GM21526 (cell line): ENCODE measurements around the gene THAP7.
"Not testable (repeated sequence)": the region's sequence is repeated elsewhere in the genome, so short reads cannot be mapped to it uniquely, and the experiment has no call there.

Experiments
- ATAC-seq: cut with Tn5 transposase; IDR thresholded peaks from one replicate; pipeline ENCODE4 v1.9.1; 2021; ENCODE audit warnings: moderate library complexity; ENCODE audit not compliant: unreplicated experiment, low FRiP score

THAP7 gene

GRCh38 chr22:20980938-20981722 lies 20.8 kb downstream of the THAP7 start:
- ATAC-seq: no peak

DNA sequence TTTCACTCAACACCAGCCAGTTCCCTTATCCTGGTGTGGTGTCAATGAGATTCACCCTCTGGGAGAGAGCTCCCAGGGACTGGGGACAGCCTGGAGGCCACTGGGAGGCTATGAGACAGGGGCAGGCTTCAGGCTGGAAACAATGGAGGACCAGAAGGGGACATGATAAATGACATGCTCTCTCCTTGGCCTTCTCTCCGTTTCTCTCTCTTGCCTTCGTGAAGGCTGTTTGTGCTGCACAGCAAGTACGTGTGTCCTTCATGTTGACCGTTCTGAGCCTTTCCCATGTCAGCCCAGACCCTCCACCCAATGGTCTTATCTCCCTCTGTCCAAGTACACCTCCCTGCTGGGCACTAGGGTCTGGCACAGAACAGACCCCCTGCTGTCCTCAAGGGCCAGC lies 21.4 kb downstream of the THAP7 start:
- no peak for ATAC-seq

DNA sequence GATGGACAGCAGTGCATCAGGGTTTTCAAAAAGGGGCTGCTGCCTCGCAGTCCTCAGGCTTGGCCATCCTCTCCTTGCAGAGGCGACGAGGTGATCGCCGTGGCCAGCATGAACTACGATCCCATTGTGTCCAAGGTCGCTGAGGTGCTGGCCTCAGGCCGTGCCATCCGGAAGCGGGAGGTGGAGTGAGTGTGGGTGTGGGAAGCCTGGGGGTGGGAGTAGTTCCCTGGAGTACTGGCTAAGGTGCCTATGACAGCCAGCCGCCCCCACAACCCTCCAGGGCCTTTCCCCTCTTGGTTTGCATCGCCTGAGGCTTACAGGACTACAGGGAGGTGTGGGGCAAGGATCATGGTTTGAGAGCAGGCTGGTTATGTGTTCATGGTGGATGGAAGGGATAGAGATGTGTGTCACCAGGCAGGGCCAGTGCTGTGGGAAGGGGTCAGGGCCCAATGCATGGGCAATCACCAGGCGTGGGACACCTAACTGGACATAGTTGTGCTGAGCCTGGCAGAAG lies 21.9 kb downstream of the THAP7 start:
- ATAC-seq: no peak

GRCh38 chr22:20979243-20979809 lies 22.6 kb downstream of the THAP7 start:
- ATAC-seq: no peak

DNA sequence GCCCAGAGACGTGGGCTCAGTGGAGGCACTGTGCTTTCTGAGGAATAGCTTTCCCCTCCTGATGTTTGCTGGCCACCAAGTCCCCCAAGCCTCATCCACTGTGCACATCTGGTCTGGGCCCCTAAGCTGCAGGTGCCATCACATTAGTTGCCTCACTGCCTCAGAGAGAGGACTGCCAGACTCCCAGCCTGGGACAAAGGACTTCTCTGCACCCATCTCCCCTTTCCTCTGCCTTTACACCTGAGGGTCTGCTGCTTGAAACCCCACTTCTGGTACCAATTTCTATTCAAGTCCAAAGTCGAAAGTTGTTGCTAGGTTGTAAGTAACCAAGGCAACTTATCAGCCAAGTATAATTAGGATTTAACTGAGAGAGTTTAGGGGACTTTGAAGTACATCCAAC lies 23.5 kb downstream of the THAP7 start:
- ATAC-seq: no peak

DNA sequence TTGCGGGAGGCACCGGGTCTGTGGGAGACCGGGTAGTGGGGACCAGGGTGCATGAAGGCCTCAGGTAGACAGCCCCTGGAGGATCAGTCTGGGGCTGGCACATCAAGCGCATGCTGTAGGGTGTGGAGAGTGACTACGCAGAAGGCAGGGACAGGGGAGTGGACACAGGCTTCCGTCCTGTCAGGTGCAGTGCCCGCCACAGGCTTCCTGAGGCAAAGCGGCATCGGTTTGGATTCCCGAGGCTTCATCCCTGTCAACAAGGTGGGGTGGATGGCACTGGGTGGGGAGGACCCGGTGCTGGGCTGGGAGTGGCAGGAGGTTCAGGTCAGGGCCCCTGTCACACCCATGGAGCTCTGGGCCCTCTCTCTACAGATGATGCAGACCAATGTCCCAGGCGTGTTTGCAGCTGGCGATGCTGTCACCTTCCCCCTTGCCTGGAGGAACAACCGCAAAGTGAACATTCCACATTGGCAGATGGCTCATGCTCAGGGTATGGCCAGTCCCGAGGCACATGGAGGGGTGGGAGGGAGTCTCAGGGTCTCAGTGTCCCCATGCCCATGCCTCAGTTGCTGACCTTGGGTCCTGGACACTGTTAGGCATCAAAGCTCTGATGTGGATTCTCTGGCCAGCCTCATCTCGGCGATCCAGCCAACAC lies 24.3 kb downstream of the THAP7 start:
- ATAC-seq: no peak

DNA sequence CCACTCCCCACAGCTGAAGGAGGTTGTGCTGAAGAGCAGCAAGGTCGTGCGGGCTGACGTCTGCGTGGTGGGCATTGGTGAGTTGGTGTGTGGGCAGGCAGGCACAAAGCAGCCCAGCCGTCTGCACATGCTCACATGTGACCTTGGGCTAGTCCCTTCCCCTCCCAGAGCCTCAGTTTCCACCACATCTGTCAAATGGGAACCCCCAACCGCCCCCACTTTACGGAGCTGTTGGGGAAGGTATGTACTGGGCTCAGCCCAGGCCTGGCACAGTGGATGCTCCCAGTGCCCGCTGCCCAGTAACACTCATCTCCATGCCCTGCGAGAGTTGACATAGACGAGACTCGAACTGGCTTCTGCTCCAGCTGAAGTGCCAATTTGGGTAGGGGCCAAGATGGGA lies 24.9 kb downstream of the THAP7 start:
- ATAC-seq: no peak

DNA sequence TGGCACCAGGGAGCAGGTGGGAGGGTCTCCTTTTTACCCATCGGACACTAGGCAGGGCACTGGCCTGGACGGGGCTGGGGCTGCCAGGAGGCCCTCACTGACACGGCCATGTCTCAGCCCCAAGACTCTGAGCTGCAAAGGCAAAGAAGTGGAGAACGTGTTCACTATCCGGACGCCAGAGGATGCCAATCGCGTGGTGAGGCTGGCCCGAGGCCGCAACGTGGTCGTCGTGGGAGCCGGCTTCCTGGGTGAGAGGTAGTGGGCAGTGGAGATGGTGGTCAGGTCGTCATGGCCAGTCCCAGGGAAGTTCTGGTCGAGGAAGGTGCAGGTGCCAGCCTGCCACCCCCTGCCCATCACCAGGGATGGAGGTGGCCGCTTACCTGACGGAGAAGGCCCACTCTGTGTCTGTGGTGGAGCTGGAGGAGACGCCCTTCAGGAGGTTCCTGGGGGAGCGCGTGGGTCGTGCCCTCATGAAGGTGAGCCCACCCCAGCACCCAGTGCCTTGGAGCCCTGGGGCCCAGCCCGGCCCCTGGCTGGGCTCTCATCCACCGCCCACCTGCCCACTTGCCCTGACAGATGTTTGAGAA lies 25.5 kb downstream of the THAP7 start:
- no peak for ATAC-seq

DNA sequence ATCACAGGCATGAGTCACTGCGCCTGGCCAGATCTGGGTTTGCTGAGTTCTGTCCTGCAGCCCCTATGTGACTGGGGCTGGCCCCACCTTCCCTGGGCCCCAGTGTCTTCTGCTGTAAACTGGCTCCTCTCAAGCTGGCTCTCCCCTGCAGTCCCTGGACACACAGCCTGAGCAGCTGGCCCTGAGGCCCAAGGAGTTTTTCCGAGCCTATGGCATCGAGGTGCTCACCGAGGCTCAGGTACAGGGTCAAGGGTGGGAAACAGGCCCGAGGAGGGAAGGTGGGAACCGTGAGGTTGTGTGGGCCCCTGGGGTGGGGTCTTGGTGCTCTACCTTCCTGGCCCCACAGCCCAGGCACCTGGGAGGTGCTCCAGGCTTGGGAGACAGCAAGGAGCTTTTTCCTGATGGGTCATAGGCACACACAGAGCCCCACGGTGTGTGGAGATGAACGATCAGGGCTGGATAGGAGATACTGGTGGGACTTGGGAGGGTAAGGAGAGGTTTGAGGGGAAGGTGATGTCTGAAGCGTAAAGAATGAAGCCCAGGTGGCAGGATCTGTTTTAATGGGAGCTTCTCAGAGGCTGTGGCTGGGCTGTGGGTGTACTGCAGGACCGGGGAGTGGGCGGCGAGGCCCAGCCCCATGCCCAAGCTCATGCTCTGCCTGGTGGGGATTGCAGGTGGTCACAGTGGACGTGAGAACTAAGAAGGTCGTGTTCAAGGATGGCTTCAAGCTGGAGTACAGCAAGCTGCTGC lies 26.2 kb downstream of the THAP7 start:
- no peak for ATAC-seq

- no peak for ATAC-seq
Observed at GRCh38 chr22:20974336-20974955, 27.5 kb downstream of the THAP7 start.

DNA sequence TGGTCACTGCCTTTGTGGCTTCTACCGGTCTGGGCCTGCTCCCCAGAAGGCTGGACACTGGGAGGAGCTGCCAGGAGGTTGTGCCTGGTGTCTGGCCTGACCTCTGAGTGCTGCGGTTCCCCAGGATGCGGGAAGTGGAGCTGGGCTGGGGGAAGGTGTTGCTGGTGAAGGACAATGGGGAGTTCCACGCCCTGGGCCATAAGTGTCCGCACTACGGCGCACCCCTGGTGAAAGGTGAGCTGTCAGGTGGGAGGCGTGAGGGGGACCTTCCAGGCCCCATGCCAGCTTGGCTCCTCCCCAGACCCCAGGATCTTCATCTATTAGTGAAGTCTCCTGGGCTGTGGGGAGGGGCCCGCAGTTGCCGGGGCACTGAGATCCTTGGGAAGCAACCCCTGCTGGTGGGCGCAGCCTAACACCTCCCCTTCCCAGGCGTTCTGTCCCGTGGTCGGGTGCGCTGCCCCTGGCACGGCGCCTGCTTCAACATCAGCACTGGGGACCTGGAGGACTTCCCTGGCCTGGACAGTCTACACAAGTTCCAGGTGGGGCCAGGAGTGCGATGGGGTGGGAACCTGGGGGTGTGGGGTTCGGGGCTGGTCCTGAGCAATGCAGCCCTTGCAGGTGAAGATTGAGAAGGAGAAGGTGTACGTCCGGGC lies 28.2 kb downstream of the THAP7 start:
- no peak for ATAC-seq

- ATAC-seq: no peak
Observed at GRCh38 chr22:20972933-20973577, 28.9 kb downstream of the THAP7 start.

- ATAC-seq: not testable (repeated sequence)
Observed at GRCh38 chr22:20972014-20972694, 29.8 kb downstream of the THAP7 start.

- ATAC-seq: no peak
Observed at GRCh38 chr22:20970939-20971657, 30.8 kb downstream of the THAP7 start.

- no peak for ATAC-seq
Observed at GRCh38 chr22:20968281-20968977, 33.5 kb downstream of the THAP7 start.

GRCh38 chr22:20967697-20968211 lies 34.2 kb downstream of the THAP7 start:
- no peak for ATAC-seq
